Immature natural killer cell (primary cell): ENCODE data around the gene FCN2. TPM values are rescaled to one million over a fixed set of nuclear protein-coding genes. Genes with fewer than 3 reads are reported as not detected.

ENCODE experiments used
- DNase-seq, 3 donors: peaks; one replicate each; pipeline ENCODE4 v3.0.0; 2022; ENCODE audit warnings: mixed read lengths in 1 of 3
- H3K27ac Mint-ChIP-seq, 6 donors: one replicate each; pipeline ENCODE4 v1.8.0; 2020; ENCODE audit warnings: mixed read lengths in 6 of 6, mild to moderate bottlenecking in 5 of 6, inconsistent platforms in 4 of 6, moderate library complexity in 3 of 6
- H3K27me3 Mint-ChIP-seq, 3 donors: one replicate each; pipeline ENCODE4 v1.8.0; 2020 to 2021; ENCODE audit warnings: low read depth in 3 of 3, mild to moderate bottlenecking in 3 of 3, mixed read lengths in 3 of 3, moderate library complexity in 3 of 3, inconsistent platforms in 1 of 3
- H3K36me3 Mint-ChIP-seq, 3 donors: one replicate each; pipeline ENCODE4 v1.8.0; 2020; ENCODE audit warnings: mixed read lengths in 3 of 3, inconsistent platforms in 2 of 3, mild to moderate bottlenecking in 2 of 3
- H3K4me1 Mint-ChIP-seq, 2 donors: one replicate each; pipeline ENCODE4 v1.8.0; 2020; ENCODE audit warnings: inconsistent platforms in 2 of 2, mild to moderate bottlenecking in 2 of 2, mixed read lengths in 2 of 2, moderate library complexity in 1 of 2
- H3K4me3 Mint-ChIP-seq, 5 donors: one replicate each; pipeline ENCODE4 v1.8.0; 2020; ENCODE audit warnings: mild to moderate bottlenecking in 5 of 5, mixed read lengths in 5 of 5, inconsistent platforms in 3 of 5, moderate library complexity in 3 of 5
- H3K9me3 Mint-ChIP-seq, 6 donors: one replicate each; pipeline ENCODE4 v1.8.0; 2020; ENCODE audit warnings: mild to moderate bottlenecking in 6 of 6, mixed read lengths in 6 of 6, inconsistent platforms in 4 of 6, moderate library complexity in 3 of 6
- polyA plus RNA-seq, 3 donors: library from polyadenylated mRNA; unstranded; fragments of 300-500 nt; fragmentation: Illumina TruSeq; gene quantifications; one replicate each; pipeline ENCODE4 v1.2.3, GENCODE V29; 2021

FCN2 gene
- not detected for polyA plus RNA-seq

- Mint-ChIP-seq H3K4me3 (no peak within 1 kb of the TSS), H3K27me3 (peaks cover 0 to 5% (median 0%) of the 10 kb centered on the region in 3 donors), H3K36me3 (no peaks in the 10 kb centered on the region), H3K9me3 (no peaks in the 10 kb centered on the region), H3K4me1 (no peaks in the 10 kb centered on the region), H3K27ac (no peak within 1 kb of the TSS)
- DNase-seq = no peak
Measured at GRCh38 chr9:134880484-134881312, at the start of gene FCN2. FCN2 (plus strand) TSS chr9:134880810; CDS start chr9:134880822, 12 bp downstream.

- Mint-ChIP-seq H3K36me3 (no peaks in the 10 kb centered on the region), H3K27me3 (peaks cover 0 to 2% (median 2%) of the 10 kb centered on the region in 3 donors), H3K4me1 (no peaks in the 10 kb centered on the region), H3K9me3 (no peaks in the 10 kb centered on the region), H3K27ac (no peak overlapping the region), H3K4me3 (no peak overlapping the region)
- DNase-seq = no peak
Measured at GRCh38 chr9:134830926-134831720, 49.5 kb upstream of the FCN2 start.

GRCh38 chr9:134832471-134832870, 48.1 kb upstream of the FCN2 start:
- DNase-seq = no peak
- no peaks in the 10 kb centered on the region for H3K4me1 Mint-ChIP-seq
- no peak overlapping the region for H3K4me3 Mint-ChIP-seq
- H3K27ac Mint-ChIP-seq = no peak overlapping the region
- peaks cover 0 to 2% (median 0%) of the 10 kb centered on the region in 3 donors for H3K27me3 Mint-ChIP-seq
- no peaks in the 10 kb centered on the region for H3K36me3 Mint-ChIP-seq
- no peaks in the 10 kb centered on the region for H3K9me3 Mint-ChIP-seq

- DNase-seq = no peak
- no peak overlapping the region for H3K27ac Mint-ChIP-seq
- H3K9me3 Mint-ChIP-seq = no peaks in the 10 kb centered on the region
- no peak overlapping the region for H3K4me3 Mint-ChIP-seq
- H3K36me3 Mint-ChIP-seq = no peaks in the 10 kb centered on the region
- H3K4me1 Mint-ChIP-seq = no peaks in the 10 kb centered on the region
- peaks cover 0 to 2% (median 1%) of the 10 kb centered on the region in 3 donors for H3K27me3 Mint-ChIP-seq
Measured at GRCh38 chr9:134833294-134833880, 47.2 kb upstream of the FCN2 start.

- H3K4me3 Mint-ChIP-seq = no peak overlapping the region
Measured at GRCh38 chr9:134834217-134834956, 46.2 kb upstream of the FCN2 start.

GRCh38 chr9:134834957-134835419, 45.6 kb upstream of the FCN2 start:
- Mint-ChIP-seq H3K4me1 (no peaks in the 10 kb centered on the region), H3K27ac (no peak overlapping the region), H3K9me3 (no peaks in the 10 kb centered on the region), H3K4me3 (no peak overlapping the region), H3K36me3 (no peaks in the 10 kb centered on the region), H3K27me3 (peaks cover 0 to 2% (median 1%) of the 10 kb centered on the region in 3 donors)
- DNase-seq = no peak

More at GRCh38 chr9:134834217-134834956, 46.2 kb upstream of the FCN2 start:
- DNase-seq = no peak
- no peak overlapping the region for H3K27ac Mint-ChIP-seq
- no peaks in the 10 kb centered on the region for H3K36me3 Mint-ChIP-seq
- H3K9me3 Mint-ChIP-seq = no peaks in the 10 kb centered on the region
- H3K27me3 Mint-ChIP-seq = peaks cover 0 to 2% (median 1%) of the 10 kb centered on the region in 3 donors
- H3K4me1 Mint-ChIP-seq = no peaks in the 10 kb centered on the region

- Mint-ChIP-seq H3K27ac (no peak overlapping the region), H3K4me1 (no peaks in the 10 kb centered on the region), H3K4me3 (no peak overlapping the region), H3K36me3 (no peaks in the 10 kb centered on the region), H3K9me3 (no peaks in the 10 kb centered on the region), H3K27me3 (peaks cover 0 to 2% (median 1%) of the 10 kb centered on the region in 3 donors)
- DNase-seq = no peak
Measured at GRCh38 chr9:134835448-134835847, 45.2 kb upstream of the FCN2 start.

GRCh38 chr9:134835987-134836386, 44.6 kb upstream of the FCN2 start:
- no peak for DNase-seq
- Mint-ChIP-seq H3K4me3 (no peak overlapping the region), H3K27me3 (peaks cover 0 to 2% (median 1%) of the 10 kb centered on the region in 3 donors), H3K4me1 (no peaks in the 10 kb centered on the region), H3K36me3 (no peaks in the 10 kb centered on the region), H3K9me3 (no peaks in the 10 kb centered on the region), H3K27ac (no peak overlapping the region)

- Mint-ChIP-seq H3K27me3 (peaks cover 0 to 2% (median 1%) of the 10 kb centered on the region in 3 donors), H3K4me1 (no peaks in the 10 kb centered on the region), H3K36me3 (no peaks in the 10 kb centered on the region), H3K27ac (no peak overlapping the region), H3K9me3 (no peaks in the 10 kb centered on the region), H3K4me3 (no peak overlapping the region)
- no peak for DNase-seq
Measured at GRCh38 chr9:134836406-134836970, 44.1 kb upstream of the FCN2 start.

GRCh38 chr9:134837529-134837928, 43.1 kb upstream of the FCN2 start:
- DNase-seq = no peak

GRCh38 chr9:134838651-134839454, 41.8 kb upstream of the FCN2 start:
- Mint-ChIP-seq H3K4me3 (no peak overlapping the region), H3K27ac (no peak overlapping the region), H3K4me1 (no peaks in the 10 kb centered on the region), H3K9me3 (no peaks in the 10 kb centered on the region), H3K27me3 (peaks cover 0 to 1% (median 0%) of the 10 kb centered on the region in 3 donors), H3K36me3 (no peaks in the 10 kb centered on the region)
- DNase-seq = no peak

More at GRCh38 chr9:134837529-134837928, 43.1 kb upstream of the FCN2 start:
- Mint-ChIP-seq H3K27me3 (peaks cover 0 to 1% (median 1%) of the 10 kb centered on the region in 3 donors), H3K4me3 (no peak overlapping the region), H3K4me1 (no peaks in the 10 kb centered on the region), H3K36me3 (no peaks in the 10 kb centered on the region), H3K27ac (no peak overlapping the region), H3K9me3 (no peaks in the 10 kb centered on the region)

GRCh38 chr9:134839455-134840125, 41.0 kb upstream of the FCN2 start:
- Mint-ChIP-seq H3K9me3 (no peaks in the 10 kb centered on the region), H3K27me3 (peaks cover 0 to 1% (median 0%) of the 10 kb centered on the region in 3 donors), H3K27ac (no peak overlapping the region), H3K36me3 (no peaks in the 10 kb centered on the region), H3K4me3 (no peak overlapping the region), H3K4me1 (no peaks in the 10 kb centered on the region)
- no peak for DNase-seq
